DOHH2 (cell line): ENCODE data around the gene TEX36.

Experiments
- H3F3A ChIP-seq: fragments of 200-600 bp; sonication (generic), shearing (Covaris generic); 2 replicates; pipeline ENCODE4 v1.6.0; 2016; ENCODE audit warnings: antibody characterized with exemption, mild to moderate bottlenecking; ENCODE audit not compliant: control insufficient read depth, insufficient read depth
- H3K27ac ChIP-seq: fragments of 200-600 bp; sonication (generic); 2 replicates; pipeline ENCODE4 v1.5.1; 2014; ENCODE audit warnings: low read depth, mild to moderate bottlenecking, low read length, moderate library complexity
- H3K27me3 ChIP-seq: fragments of 200-600 bp; sonication (generic); 2 replicates; pipeline ENCODE4 v1.6.1; 2014; ENCODE audit warnings: mild to moderate bottlenecking, low read length, mixed read lengths; ENCODE audit not compliant: control insufficient read depth
- H3K36me3 ChIP-seq: fragments of 200-600 bp; sonication (generic); 2 replicates; pipeline ENCODE4 v1.6.1; 2014; ENCODE audit warnings: mild to moderate bottlenecking, low read length, moderate library complexity, mixed read lengths; ENCODE audit not compliant: control insufficient read depth
- H3K4me1 ChIP-seq: fragments of 200-600 bp; sonication (generic); 2 replicates; pipeline ENCODE4 v1.6.1; 2014; ENCODE audit warnings: mild to moderate bottlenecking, low read length, mixed read lengths; ENCODE audit not compliant: control insufficient read depth
- H3K4me2 ChIP-seq: fragments of 200-600 bp; sonication (generic); 2 replicates; pipeline ENCODE4 v1.6.0; 2014; ENCODE audit warnings: mild to moderate bottlenecking, low read length, moderate library complexity
- H3K4me3 ChIP-seq: fragments of 200-600 bp; sonication (generic); 2 replicates; pipeline ENCODE4 v1.5.1; 2014; ENCODE audit warnings: mild to moderate bottlenecking, low read length, mixed read lengths
- H3K79me2 ChIP-seq: fragments of 200-600 bp; sonication (generic); 2 replicates; pipeline ENCODE4 v1.6.1; 2014; ENCODE audit warnings: mild to moderate bottlenecking, low read length, mixed read lengths; ENCODE audit not compliant: control insufficient read depth
- H3K9me2 ChIP-seq: fragments of 200-600 bp; sonication (generic); replicated peaks from 2 replicates; pipeline ENCODE4 v1.6.1; 2014; ENCODE audit warnings: mild to moderate bottlenecking, low read length, mixed read lengths; ENCODE audit not compliant: control insufficient read depth
- H3K9me3 ChIP-seq: fragments of 200-600 bp; sonication (generic); 2 replicates; pipeline ENCODE4 v1.6.1; 2014; ENCODE audit warnings: antibody characterized with exemption, low read length, mixed read lengths; ENCODE audit not compliant: control insufficient read depth, insufficient read depth
- H4K20me1 ChIP-seq: fragments of 200-600 bp; sonication (generic); 2 replicates; pipeline ENCODE4 v1.6.0; 2014; ENCODE audit warnings: low read depth, mild to moderate bottlenecking, antibody characterized with exemption, low read length, moderate library complexity; ENCODE audit not compliant: control insufficient read depth, insufficient read depth
- CTCF ChIP-seq: fragments of 200-600 bp; sonication (generic); IDR thresholded peaks from one replicate; pipeline ENCODE4 v1.5.1; 2014; ENCODE audit warnings: antibody characterized with exemption, mild to moderate bottlenecking, low read depth, low read length; ENCODE audit not compliant: poor library complexity, severe bottlenecking
- EZH2phosphoT487 ChIP-seq: fragments of 200-600 bp; sonication (generic); IDR thresholded peaks from 2 replicates; pipeline ENCODE4 v1.6.1; 2017; ENCODE audit warnings: borderline replicate concordance, mild to moderate bottlenecking, antibody characterized with exemption, low read length, moderate library complexity, mixed read lengths

The TEX36 gene

DNA sequence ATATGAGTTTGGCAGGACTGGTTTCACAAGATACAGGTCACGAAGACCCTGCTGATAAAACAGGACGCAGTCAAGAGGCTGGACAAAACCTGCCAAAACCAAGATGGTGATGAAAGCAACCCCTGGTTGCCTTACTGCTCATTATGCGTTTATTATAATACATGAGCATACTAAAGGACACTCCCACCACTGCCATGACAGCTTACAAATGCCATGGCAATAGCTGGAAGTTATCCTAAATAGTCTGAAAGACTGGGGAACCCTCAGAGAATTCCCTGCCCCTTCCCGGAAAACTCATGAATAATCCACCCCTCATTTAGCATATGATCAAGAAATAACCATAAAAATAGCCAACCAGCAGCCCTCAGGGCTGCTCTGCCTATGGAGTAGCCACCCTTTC, 73.1 kb downstream of the TEX36 start:
- no peaks in the 10 kb centered on the region for H3K27me3 ChIP-seq
- H3K4me2 ChIP-seq = no peak overlapping the region
- H3K27ac ChIP-seq = no peak overlapping the region
- H3K79me2 ChIP-seq = no peaks in the 10 kb centered on the region
- no peaks in the 10 kb centered on the region for H4K20me1 ChIP-seq
- H3K4me3 ChIP-seq = no peak overlapping the region
- no peaks in the 10 kb centered on the region for H3K9me3 ChIP-seq
- no peaks in the 10 kb centered on the region for H3K9me2 ChIP-seq
- H3K4me1 ChIP-seq = no peaks in the 10 kb centered on the region
- no peaks in the 10 kb centered on the region for H3F3A ChIP-seq
- H3K36me3 ChIP-seq = no peaks in the 10 kb centered on the region
- TF ChIP-seq EZH2phosphoT487 (no peak), CTCF (no peak)

DNA sequence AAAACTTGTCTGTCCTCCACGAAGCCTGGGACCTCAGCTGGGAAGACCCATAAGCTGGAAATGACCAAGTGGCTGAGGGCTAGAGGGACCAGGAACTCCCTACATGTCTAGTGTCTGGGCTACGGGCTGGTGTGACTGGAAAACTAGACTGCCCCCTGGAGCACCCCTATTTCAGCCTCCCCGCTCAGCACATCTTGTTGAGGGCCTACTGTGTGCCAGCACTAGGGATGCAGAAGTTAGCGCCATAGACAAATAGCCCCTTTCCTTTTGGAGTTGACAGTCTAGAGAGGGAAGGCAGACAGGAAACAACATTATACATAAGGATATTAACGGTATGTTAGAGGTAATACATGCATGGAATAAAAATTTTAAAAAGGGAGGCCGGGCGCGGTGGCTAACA, 74.5 kb downstream of the TEX36 start:
- H3K79me2 ChIP-seq = no peaks in the 10 kb centered on the region
- no peaks in the 10 kb centered on the region for H3K4me1 ChIP-seq
- no peaks in the 10 kb centered on the region for H3K9me2 ChIP-seq
- H3F3A ChIP-seq = no peaks in the 10 kb centered on the region
- H3K36me3 ChIP-seq = no peaks in the 10 kb centered on the region
- no peaks in the 10 kb centered on the region for H4K20me1 ChIP-seq
- no peak overlapping the region for H3K27ac ChIP-seq
- H3K9me3 ChIP-seq = no peaks in the 10 kb centered on the region
- no peak overlapping the region for H3K4me2 ChIP-seq
- no peak overlapping the region for H3K4me3 ChIP-seq
- no peaks in the 10 kb centered on the region for H3K27me3 ChIP-seq
- no peak for TF ChIP-seq EZH2phosphoT487
- no peak for TF ChIP-seq CTCF

- Histone ChIP-seq H3K27me3 (no peaks in the 10 kb centered on the region), H3K9me3 (no peaks in the 10 kb centered on the region), H3F3A (no peaks in the 10 kb centered on the region), H3K36me3 (no peaks in the 10 kb centered on the region), H3K4me3 (no peak overlapping the region), H3K9me2 (no peaks in the 10 kb centered on the region), H4K20me1 (no peaks in the 10 kb centered on the region), H3K79me2 (no peaks in the 10 kb centered on the region), H3K4me1 (no peaks in the 10 kb centered on the region), H3K27ac (no peak overlapping the region), H3K4me2 (no peak overlapping the region)
- TF ChIP-seq EZH2phosphoT487 (no peak), CTCF (no peak)
These were observed 75.2 kb downstream of the TEX36 start for GRCh38 chr10:125607689-125608290.
